CD4-positive, alpha-beta T cell treated with Interleukin-10 for 1 hour (primary cell): ENCODE data around the gene SPACA4.

Experiments
- DNase-seq: peaks from one replicate; pipeline ENCODE4 v3.0.0-alpha.2; 2020

The SPACA4 gene

GRCh38 chr19:48598996-48599700 is 7.4 kb upstream of the SPACA4 start:
- no peak for DNase-seq

GRCh38 chr19:48600679-48601417 is 5.7 kb upstream of the SPACA4 start:
- no peak for DNase-seq

GRCh38 chr19:48603001-48603400 is 3.5 kb upstream of the SPACA4 start:
- DNase-seq: no peak

- no peak for DNase-seq
These were observed 3.1 kb upstream of the SPACA4 start for GRCh38 chr19:48603449-48603848.

GRCh38 chr19:48603850-48604249 is 2.7 kb upstream of the SPACA4 start:
- DNase-seq: no peak

- DNase-seq: no peak
These were observed 815 bp downstream of the SPACA4 start for GRCh38 chr19:48607359-48607755.

GRCh38 chr19:48608798-48609263 is 2.3 kb downstream of the SPACA4 start:
- DNase-seq: peak; percentile 75

GRCh38 chr19:48609571-48610108 is 3.1 kb downstream of the SPACA4 start:
- DNase-seq: no peak

- no peak for DNase-seq
These were observed 5.3 kb downstream of the SPACA4 start for GRCh38 chr19:48611872-48612271.

GRCh38 chr19:48613024-48613851 is 6.7 kb downstream of the SPACA4 start:
- DNase-seq: no peak

GRCh38 chr19:48613852-48614435 is 7.4 kb downstream of the SPACA4 start:
- DNase-seq: no peak

- no peak for DNase-seq
These were observed 8.1 kb downstream of the SPACA4 start, which contains the start of gene FAM83E for GRCh38 chr19:48614436-48615230. Gene FAM83E (minus strand): TSS chr19:48615076. CDS start chr19:48613372, 1,704 bp downstream.

GRCh38 chr19:48615231-48616040 is 8.9 kb downstream of the SPACA4 start:
- DNase-seq: no peak

GRCh38 chr19:48616041-48616436 is 9.5 kb downstream of the SPACA4 start:
- DNase-seq: peak; percentile 40

- DNase-seq: no peak
These were observed 10.0 kb downstream of the SPACA4 start for GRCh38 chr19:48616491-48617056.

GRCh38 chr19:48617146-48617937 is 10.8 kb downstream of the SPACA4 start:
- no peak for DNase-seq

GRCh38 chr19:48618278-48618915 is 11.9 kb downstream of the SPACA4 start:
- DNase-seq: no peak

GRCh38 chr19:48618916-48619691 is 12.6 kb downstream of the SPACA4 start, which contains the start of the genes RPL18 and SPHK2:
Gene RPL18 (minus strand): TSS chr19:48619178. CDS start chr19:48619143, 35 bp downstream.
Gene SPHK2 (plus strand): TSS chr19:48619506. CDS start chr19:48620515, 1,009 bp downstream.
- DNase-seq: peak; percentile 97
